H54 (cell line): ENCODE results near the gene PLCB2.

Source experiments
- DNase-seq: peaks from one replicate; pipeline ENCODE4 v3.0.0; 2011; ENCODE audit warnings: low spot score, mixed read lengths; ENCODE audit not compliant: insufficient read length
- FAIRE-seq: peaks from 3 replicates; lab custom pipeline; 2011; peaks lifted over from hg19 to GRCh38; lab: Jason Lieb, UNC
- POLR2A ChIP-seq: IDR thresholded peaks from 2 replicates; pipeline ENCODE4 v1.6.1; 2011; ENCODE audit warnings: low read depth, mild to moderate bottlenecking, low read length

The PLCB2 gene

GRCh38 chr15:40310993-40311392, 3.3 kb upstream of the PLCB2 start:
- no peak for TF ChIP-seq POLR2A
- FAIRE-seq, result no peak
- no peak for DNase-seq

DNA sequence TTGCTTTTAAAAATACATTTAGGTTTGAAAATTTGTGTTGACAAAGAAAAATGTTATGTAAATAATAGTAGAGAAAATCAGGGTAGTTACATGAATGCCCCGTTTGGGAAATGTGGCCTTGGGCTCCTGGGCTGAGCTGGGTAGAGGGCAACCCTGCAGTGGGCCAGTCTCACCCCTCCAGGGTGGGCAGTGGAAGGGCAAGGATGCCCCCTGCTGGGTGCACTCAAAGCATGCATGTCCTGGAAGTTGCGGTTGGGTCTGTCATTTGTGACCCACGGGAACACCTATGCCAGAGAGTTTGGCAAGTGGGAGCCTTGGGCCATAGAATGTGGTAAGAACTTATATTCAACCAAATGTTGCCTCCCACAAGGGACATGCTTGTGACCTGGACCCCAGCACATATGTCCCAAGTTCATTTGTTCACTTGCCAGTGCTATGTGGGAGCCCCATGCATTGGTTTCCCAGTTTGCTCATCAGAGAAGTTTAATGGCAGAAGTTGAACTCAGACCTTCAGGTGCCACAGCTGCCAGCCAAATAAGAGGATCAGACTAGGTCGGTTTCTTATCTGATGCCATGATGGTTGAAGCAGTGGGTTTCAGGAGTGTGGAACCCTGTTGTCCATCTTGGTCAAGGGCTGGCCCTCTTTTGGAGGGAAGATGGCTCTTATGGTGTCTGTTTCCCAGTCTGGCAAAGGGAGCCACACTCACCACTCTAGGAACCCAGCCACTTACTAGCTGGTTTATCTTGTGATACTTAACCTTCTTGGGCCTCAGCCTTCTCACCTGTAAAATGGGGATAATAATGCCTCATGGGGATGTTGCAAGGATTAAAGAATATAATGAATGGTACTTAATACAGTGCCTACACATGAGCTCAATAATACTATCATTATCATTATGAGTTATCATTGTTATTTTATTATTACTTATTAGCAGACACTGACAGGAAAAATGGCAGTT, 2.5 kb upstream of the PLCB2 start:
- FAIRE-seq, result no peak
- no peak for TF ChIP-seq POLR2A
- no peak for DNase-seq

GRCh38 chr15:40309344-40309862, 1.7 kb upstream of the PLCB2 start:
- FAIRE-seq (no peak), DNase-seq (no peak)
- no peak for TF ChIP-seq POLR2A

- TF ChIP-seq POLR2A, result no peak
- no peak for DNase-seq
- FAIRE-seq, result no peak
Measured at GRCh38 chr15:40306908-40307307, 827 bp downstream of the PLCB2 start.

DNA sequence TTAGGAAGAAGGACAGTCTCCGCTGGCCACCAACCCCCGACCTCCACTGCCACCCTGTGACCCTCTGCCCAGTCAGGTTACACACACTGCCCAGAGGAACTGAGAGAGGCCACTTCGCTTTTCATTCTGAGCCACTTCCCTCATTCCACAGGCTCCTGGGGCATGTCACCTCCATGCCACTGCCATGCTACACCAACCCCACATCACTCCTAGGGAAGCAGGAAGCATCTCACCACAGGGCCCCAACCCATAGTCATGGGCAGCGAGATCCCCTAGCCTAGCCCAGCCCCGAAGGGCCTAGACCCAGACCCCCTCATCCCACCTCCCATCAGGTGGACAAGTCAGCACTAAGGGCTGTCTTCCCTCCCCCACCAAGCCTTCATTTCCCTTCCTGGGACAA, 1.4 kb downstream of the PLCB2 start:
- FAIRE-seq (no peak), DNase-seq (no peak)
- no peak for TF ChIP-seq POLR2A

DNA sequence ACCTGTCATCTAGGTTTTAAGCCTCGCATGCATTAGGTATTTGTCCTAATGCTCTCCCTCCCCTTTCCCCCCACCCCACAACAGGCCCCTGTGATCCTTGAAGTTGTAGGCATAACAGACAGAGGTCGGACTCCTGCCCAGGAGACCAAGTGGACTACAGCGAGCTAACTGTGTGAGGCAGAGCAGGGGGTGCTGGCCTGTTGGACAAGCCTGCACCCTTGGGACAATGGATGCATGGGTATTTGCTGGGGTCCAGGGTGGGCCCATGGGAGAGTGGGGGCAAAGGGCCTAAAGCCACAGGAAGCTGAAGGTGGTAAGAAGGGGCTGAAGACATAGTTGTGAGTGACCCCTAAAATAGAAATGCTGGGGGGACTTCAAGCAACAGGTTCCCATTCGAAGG, 2.5 kb downstream of the PLCB2 start:
- FAIRE-seq (no peak), DNase-seq (no peak)
- no peak for TF ChIP-seq POLR2A

DNA sequence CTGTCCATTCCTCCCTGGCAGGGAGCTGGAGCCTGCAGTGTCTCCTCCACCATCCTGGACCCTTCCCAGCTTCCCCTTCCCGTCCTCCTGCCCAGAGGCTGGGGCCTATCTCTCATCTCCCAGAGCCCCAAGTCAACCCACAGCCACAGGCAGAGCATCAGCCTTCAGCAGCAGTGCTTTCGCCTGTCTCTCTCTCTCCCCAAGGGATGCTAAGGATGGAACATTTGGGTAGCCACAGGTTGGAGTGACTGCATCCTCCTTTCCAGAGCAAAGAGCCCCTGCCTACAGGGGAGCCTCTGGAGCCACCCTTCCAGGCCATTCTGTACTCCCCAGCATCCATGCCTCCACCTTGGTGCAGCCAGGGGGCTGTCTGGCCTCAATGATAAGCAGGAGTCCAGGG, 4.2 kb downstream of the PLCB2 start:
- no peak for TF ChIP-seq POLR2A
- DNase-seq (no peak), FAIRE-seq (no peak)

DNA sequence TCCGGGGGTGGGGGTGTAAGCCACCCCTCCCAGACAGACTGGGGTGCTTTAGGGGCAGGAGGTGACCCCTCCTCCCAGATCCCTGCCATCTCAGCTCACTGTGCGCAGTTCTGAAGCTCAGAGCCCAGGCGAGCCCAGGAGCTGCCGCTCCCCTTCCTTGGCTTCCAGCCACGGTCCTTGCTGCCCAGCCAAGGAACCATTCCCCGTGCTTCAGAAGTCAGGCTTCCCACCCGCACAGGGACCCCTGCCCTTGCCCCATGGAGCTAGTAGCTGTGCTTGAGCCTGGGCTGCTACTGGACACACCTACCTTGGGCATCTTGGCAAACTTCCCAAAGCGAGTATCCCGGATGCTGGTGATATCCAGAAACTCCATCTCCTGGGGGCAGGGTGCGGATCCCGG, 4.8 kb downstream of the PLCB2 start:
- FAIRE-seq, result no peak
- no peak for DNase-seq
- no peak for TF ChIP-seq POLR2A

DNA sequence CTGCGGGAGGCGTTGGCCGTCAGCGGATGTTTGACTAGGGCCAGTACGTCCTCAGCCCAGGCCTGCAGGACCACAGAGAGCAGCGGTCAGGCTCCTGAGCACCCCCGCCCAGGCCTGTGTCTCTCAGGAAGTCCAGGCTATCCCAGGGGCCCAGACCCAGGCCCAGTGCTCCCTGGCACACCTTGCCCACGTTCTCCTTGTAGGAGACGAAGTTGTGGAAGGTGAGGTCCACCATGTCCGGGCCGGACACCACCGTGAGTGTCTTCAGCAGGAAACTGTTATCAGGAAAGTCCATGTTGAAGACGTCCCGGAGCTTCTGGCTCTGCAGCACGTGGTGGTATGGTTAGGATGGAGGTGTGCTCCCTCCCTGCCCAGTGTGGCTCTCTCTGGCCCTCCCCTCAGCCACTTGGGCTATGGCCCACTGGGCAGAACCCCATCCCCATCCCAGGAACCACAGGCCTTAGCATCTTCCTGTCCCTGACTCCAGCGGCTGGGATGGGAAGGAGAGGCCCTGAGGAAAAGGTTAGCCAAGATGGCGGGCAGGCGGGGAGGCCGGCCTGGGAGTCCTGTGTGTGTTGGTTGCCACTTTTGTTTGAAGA, 5.3 kb downstream of the PLCB2 start:
- no peak for TF ChIP-seq POLR2A
- no peak for FAIRE-seq
- no peak for DNase-seq

- DNase-seq (no peak), FAIRE-seq (no peak)
- no peak for TF ChIP-seq POLR2A
Measured at GRCh38 chr15:40301467-40302179, 6.1 kb downstream of the PLCB2 start.

GRCh38 chr15:40300771-40301170, 7.0 kb downstream of the PLCB2 start:
- TF ChIP-seq POLR2A, result no peak
- DNase-seq, result no peak
- FAIRE-seq, result no peak

DNA sequence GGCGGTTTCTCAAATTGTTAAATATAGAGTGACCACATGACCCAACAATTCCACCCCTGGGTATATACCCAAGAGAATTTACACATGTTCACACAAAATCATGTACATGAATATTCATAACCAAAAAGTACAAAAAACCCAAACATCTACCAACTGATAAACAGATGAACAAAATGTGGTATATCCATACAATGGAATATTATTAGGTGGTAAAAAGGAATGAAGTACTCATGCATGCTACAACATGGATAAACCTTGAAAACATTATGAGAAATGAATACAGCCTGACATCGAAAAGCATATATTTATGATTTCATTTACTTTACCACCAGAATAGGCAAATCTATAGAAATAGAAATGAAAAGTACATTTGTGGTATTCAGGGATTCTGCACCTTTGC, 7.4 kb downstream of the PLCB2 start:
- no peak for TF ChIP-seq POLR2A
- DNase-seq, result no peak
- no peak for FAIRE-seq

GRCh38 chr15:40298216-40298935, 9.4 kb downstream of the PLCB2 start:
- FAIRE-seq, result no peak
- no peak for TF ChIP-seq POLR2A
- no peak for DNase-seq

DNA sequence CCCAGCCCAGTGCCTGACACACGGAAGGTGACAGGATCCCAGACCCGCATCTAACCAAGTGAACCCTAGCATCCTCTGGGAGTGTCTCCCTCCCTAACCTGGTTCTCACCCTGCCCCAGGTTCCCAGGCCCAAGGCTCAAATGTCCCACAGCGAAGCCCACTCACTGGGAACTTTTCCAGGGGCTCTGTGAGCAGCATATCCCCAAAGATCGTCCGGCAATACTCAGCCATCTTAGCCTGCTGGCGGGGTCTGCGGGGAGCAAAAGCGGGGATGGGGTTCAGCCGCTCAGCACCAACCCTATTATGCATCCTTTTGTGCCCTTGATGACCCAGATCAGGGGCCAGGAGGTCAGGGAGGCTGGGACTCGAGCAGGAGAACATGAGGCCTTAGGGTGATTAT, 10.4 kb downstream of the PLCB2 start:
- no peak for DNase-seq
- FAIRE-seq, result no peak
- no peak for TF ChIP-seq POLR2A
